Hepatocyte (in vitro differentiated cells): ENCODE results near the gene MMP20.

ENCODE experiments used
- CTCF ChIP-seq: fragments of 200-600 bp; sonication (generic); IDR thresholded peaks from 2 replicates; pipeline ENCODE4 v1.5.1; 2016; ENCODE audit warnings: antibody characterized with exemption, mild to moderate bottlenecking; ENCODE audit not compliant: poor library complexity
- EZH2 ChIP-seq: fragments of 200-600 bp; sonication (generic); IDR thresholded peaks from 2 replicates; pipeline ENCODE4 v1.6.1; 2016; ENCODE audit warnings: antibody characterized with exemption, mild to moderate bottlenecking, borderline replicate concordance
- EZH2phosphoT487 ChIP-seq: fragments of 200-600 bp; sonication (generic); IDR thresholded peaks from one replicate; pipeline ENCODE4 v1.6.1; 2018; ENCODE audit warnings: antibody characterized with exemption, mild to moderate bottlenecking, low read depth, moderate library complexity; ENCODE audit not compliant: unreplicated experiment, severe bottlenecking

GRCh38 chr11:102582140-102582539 is 43.0 kb downstream of the MMP20 start:
- TF ChIP-seq CTCF: no peak
- no peak for TF ChIP-seq EZH2phosphoT487
- no peak for TF ChIP-seq EZH2
